HL-60 (cell line): ENCODE measurements around the gene FRMD5.

Source experiments
- DNase-seq, 2 experiments: peaks; one replicate each; pipeline ENCODE4 v3.0.0-alpha.2; 2010 to 2020; ENCODE audit warnings: low read depth in 1 of 2, low spot score in 1 of 2
- H3K27ac ChIP-seq: fragments of 250-450 bp; sonication (Bioruptor Pico); replicated peaks from 2 replicates; pipeline ENCODE4 v1.5.1; 2020; ENCODE audit warnings: mild to moderate bottlenecking, moderate library complexity
- H3K27me3 ChIP-seq: fragments of 250-450 bp; sonication (Bioruptor Pico); 2 replicates; pipeline ENCODE4 v1.5.1; 2021; ENCODE audit warnings: mild to moderate bottlenecking, moderate library complexity; ENCODE audit not compliant: insufficient read depth, poor library complexity, severe bottlenecking
- H3K4me3 ChIP-seq: replicated peaks from 2 replicates; pipeline ENCODE4 v1.5.1; 2011; ENCODE audit warnings: mild to moderate bottlenecking, control low read depth, low read length; ENCODE audit not compliant: insufficient read depth
- GABPA ChIP-seq: IDR thresholded peaks from 2 replicates; pipeline ENCODE4 v1.6.1; 2012; ENCODE audit warnings: low read depth
- POLR2AphosphoS5 ChIP-seq: IDR thresholded peaks from 2 replicates; pipeline ENCODE4 v1.6.1; 2012; ENCODE audit warnings: low read depth
- SPI1 ChIP-seq: IDR thresholded peaks from 2 replicates; pipeline ENCODE4 v1.6.1; 2012; ENCODE audit warnings: low read depth, mild to moderate bottlenecking, borderline replicate concordance
- TF ChIP-seq, protein P1 (sequence below): IDR thresholded peaks from 2 replicates; pipeline ENCODE4 v1.6.1; 2012; ENCODE audit warnings: low read depth; ENCODE audit not compliant: insufficient replicate concordance
- TF ChIP-seq, protein P2 (sequence below): IDR thresholded peaks from one replicate; pipeline ENCODE4 v1.5.1; 2011; ENCODE audit warnings: low read length, control low read depth, inconsistent platforms; ENCODE audit not compliant: insufficient read depth

FRMD5 gene

GRCh38 chr15:43948691-43949325, 246.3 kb downstream of the FRMD5 start:
- peaks cover 5% of the 10 kb centered on the region for H3K27me3 ChIP-seq
- no peak overlapping the region for H3K4me3 ChIP-seq
- no peak overlapping the region for H3K27ac ChIP-seq
- no peak for DNase-seq
- no peak for TF ChIP-seq GABPA
- TF ChIP-seq, protein P1, sequence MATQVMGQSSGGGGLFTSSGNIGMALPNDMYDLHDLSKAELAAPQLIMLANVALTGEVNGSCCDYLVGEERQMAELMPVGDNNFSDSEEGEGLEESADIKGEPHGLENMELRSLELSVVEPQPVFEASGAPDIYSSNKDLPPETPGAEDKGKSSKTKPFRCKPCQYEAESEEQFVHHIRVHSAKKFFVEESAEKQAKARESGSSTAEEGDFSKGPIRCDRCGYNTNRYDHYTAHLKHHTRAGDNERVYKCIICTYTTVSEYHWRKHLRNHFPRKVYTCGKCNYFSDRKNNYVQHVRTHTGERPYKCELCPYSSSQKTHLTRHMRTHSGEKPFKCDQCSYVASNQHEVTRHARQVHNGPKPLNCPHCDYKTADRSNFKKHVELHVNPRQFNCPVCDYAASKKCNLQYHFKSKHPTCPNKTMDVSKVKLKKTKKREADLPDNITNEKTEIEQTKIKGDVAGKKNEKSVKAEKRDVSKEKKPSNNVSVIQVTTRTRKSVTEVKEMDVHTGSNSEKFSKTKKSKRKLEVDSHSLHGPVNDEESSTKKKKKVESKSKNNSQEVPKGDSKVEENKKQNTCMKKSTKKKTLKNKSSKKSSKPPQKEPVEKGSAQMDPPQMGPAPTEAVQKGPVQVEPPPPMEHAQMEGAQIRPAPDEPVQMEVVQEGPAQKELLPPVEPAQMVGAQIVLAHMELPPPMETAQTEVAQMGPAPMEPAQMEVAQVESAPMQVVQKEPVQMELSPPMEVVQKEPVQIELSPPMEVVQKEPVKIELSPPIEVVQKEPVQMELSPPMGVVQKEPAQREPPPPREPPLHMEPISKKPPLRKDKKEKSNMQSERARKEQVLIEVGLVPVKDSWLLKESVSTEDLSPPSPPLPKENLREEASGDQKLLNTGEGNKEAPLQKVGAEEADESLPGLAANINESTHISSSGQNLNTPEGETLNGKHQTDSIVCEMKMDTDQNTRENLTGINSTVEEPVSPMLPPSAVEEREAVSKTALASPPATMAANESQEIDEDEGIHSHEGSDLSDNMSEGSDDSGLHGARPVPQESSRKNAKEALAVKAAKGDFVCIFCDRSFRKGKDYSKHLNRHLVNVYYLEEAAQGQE: no peak
- no peak for TF ChIP-seq POLR2AphosphoS5
- no peak for TF ChIP-seq SPI1
- TF ChIP-seq, protein P2, sequence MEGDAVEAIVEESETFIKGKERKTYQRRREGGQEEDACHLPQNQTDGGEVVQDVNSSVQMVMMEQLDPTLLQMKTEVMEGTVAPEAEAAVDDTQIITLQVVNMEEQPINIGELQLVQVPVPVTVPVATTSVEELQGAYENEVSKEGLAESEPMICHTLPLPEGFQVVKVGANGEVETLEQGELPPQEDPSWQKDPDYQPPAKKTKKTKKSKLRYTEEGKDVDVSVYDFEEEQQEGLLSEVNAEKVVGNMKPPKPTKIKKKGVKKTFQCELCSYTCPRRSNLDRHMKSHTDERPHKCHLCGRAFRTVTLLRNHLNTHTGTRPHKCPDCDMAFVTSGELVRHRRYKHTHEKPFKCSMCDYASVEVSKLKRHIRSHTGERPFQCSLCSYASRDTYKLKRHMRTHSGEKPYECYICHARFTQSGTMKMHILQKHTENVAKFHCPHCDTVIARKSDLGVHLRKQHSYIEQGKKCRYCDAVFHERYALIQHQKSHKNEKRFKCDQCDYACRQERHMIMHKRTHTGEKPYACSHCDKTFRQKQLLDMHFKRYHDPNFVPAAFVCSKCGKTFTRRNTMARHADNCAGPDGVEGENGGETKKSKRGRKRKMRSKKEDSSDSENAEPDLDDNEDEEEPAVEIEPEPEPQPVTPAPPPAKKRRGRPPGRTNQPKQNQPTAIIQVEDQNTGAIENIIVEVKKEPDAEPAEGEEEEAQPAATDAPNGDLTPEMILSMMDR: no peak

GRCh38 chr15:43943511-43943910, 251.6 kb downstream of the FRMD5 start:
- no peak for DNase-seq
- no peak overlapping the region for H3K27ac ChIP-seq
- peaks cover 7% of the 10 kb centered on the region for H3K27me3 ChIP-seq
- TF ChIP-seq, protein P2: no peak
- TF ChIP-seq SPI1: no peak
- TF ChIP-seq GABPA: no peak
- no peak for TF ChIP-seq POLR2AphosphoS5
- TF ChIP-seq, protein P1: no peak
- no peak overlapping the region for H3K4me3 ChIP-seq

GRCh38 chr15:43942194-43942593, 252.9 kb downstream of the FRMD5 start:
- no peak for DNase-seq
- TF ChIP-seq, protein P2: no peak
- TF ChIP-seq POLR2AphosphoS5: no peak
- no peak for TF ChIP-seq SPI1
- TF ChIP-seq, protein P1: no peak
- TF ChIP-seq GABPA: no peak
- Histone ChIP-seq H3K27me3 (peaks cover 3% of the 10 kb centered on the region), H3K4me3 (no peak overlapping the region), H3K27ac (no peak overlapping the region)
